K562 (cell line): ENCODE measurements around the gene SORCS2. TPM values are rescaled to one million over a fixed set of nuclear protein-coding genes. Genes with fewer than 3 reads are reported as not detected.

Experiments
- ADNP ChIP-seq: fragments of 200-800 bp; sonication (Bioruptor generic); IDR thresholded peaks from 2 replicates; pipeline ENCODE4 v1.6.1; 2016; ENCODE audit warnings: missing genetic modification characterization, missing compliant biosample characterization
- EP300 ChIP-seq: IDR thresholded peaks from 2 replicates; pipeline ENCODE4 v1.6.1; 2012; ENCODE audit warnings: low read length, improper control_type of control experiment
- YY1 ChIP-seq, 3 experiments: IDR thresholded peaks; 2 replicates each; pipeline ENCODE4 v1.6.1; 2011; ENCODE audit warnings: low read length in 2 of 3, mild to moderate bottlenecking in 2 of 3, moderate library complexity in 2 of 3, borderline replicate concordance in 1 of 3, control low read depth in 1 of 3, low read depth in 1 of 3; ENCODE audit not compliant: insufficient read depth in 3 of 3, insufficient replicate concordance in 2 of 3, control insufficient read depth in 1 of 3, insufficient read length in 1 of 3; ENCODE audit errors: extremely low read depth in 1 of 3
- ZNF165 ChIP-seq: fragments of 250-450 bp; sonication (Bioruptor Pico); IDR thresholded peaks from 2 replicates; pipeline ENCODE4 v1.4.0; 2020; ENCODE audit warnings: borderline replicate concordance
- polyA plus RNA-seq, 8 experiments: library from polyadenylated mRNA; depleted of rRNA in 4 of 8; stranded (reverse) in 5 of 8; unstranded in 3 of 8; fragments of >200 nt; fragmentation: Nextera tagmentation in 2 of 8; fragmentation: Illumina TruSeq in 1 of 8; extraction: Ambion mirVana in 2 of 8; extraction: Trizol in 1 of 8; gene quantifications; 2 replicates each; pipeline versions ENCODE4 v1.2.1 to v1.2.3, GENCODE V29; 2011 to 2014; ENCODE audit warnings: inconsistent platforms in 1 of 8, missing spikeins in 1 of 8
- total RNA-seq, 7 experiments: library from RNA; depleted of rRNA in 6 of 7; stranded (reverse); fragments of >200 nt in 6 of 7; fragmentation: Illumina TruSeq in 2 of 7; extraction: Trizol in 2 of 7; gene quantifications; 2 replicates each; pipeline versions ENCODE4 v1.2.1 to v1.2.3, GENCODE V29; 2011 to 2021; ENCODE audit warnings: low replicate concordance in 1 of 7
- TF ChIP-seq, protein P1 (sequence below): fragments of 450-650 bp; formaldehyde crosslinking; IDR thresholded peaks from 2 replicates; pipeline ENCODE4 v1.4.0; 2020; ENCODE audit warnings: mild to moderate bottlenecking, moderate library complexity
- TF ChIP-seq, protein P2 (sequence below): fragments of 200-400 bp; formaldehyde crosslinking; IDR thresholded peaks from 2 replicates; pipeline ENCODE4 v1.6.1; 2017; ENCODE audit warnings: mild to moderate bottlenecking, low read depth, low read length, moderate library complexity

SORCS2 gene
- total and polyA plus RNA-seq, 9 of the 15 experiments (the other 6 are each of a cell fraction or from before 2014, with no cell fraction given) = not detected

DNA sequence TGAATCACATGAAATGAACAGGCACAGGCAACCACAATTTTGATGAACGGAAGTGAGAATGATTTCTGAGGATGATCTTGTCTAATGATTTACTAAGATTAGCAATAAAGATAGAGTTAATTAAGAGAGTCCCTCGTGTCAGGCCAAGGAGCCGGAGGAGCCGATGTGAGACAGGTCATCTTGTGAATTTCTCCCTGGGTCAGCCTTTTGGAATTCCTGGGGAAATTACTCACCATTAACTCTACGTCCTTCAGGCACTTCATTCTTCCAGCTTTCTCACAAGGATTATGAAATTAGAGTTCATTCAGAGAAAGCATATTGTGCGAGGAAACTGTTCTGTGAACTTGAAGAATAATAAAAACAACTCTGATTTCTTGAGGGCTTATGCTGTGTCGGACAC lies 155.6 kb downstream of the SORCS2 start (continued):
- TF ChIP-seq YY1 (IDR thresholded peaks at IDR 0.05; ENCODE audit: borderline replicate concordance in 1 of 3, control insufficient read depth in 1 of 3, extremely low read depth in 1 of 3, insufficient read depth in 3 of 3, insufficient read length in 1 of 3, insufficient replicate concordance in 2 of 3, low read depth in 1 of 3, low read length in 2 of 3) = no peak
- TF ChIP-seq, protein P1, sequence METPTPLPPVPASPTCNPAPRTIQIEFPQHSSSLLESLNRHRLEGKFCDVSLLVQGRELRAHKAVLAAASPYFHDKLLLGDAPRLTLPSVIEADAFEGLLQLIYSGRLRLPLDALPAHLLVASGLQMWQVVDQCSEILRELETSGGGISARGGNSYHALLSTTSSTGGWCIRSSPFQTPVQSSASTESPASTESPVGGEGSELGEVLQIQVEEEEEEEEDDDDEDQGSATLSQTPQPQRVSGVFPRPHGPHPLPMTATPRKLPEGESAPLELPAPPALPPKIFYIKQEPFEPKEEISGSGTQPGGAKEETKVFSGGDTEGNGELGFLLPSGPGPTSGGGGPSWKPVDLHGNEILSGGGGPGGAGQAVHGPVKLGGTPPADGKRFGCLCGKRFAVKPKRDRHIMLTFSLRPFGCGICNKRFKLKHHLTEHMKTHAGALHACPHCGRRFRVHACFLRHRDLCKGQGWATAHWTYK (CRISPR knock-in tag) = no peak
- TF ChIP-seq, protein P2, sequence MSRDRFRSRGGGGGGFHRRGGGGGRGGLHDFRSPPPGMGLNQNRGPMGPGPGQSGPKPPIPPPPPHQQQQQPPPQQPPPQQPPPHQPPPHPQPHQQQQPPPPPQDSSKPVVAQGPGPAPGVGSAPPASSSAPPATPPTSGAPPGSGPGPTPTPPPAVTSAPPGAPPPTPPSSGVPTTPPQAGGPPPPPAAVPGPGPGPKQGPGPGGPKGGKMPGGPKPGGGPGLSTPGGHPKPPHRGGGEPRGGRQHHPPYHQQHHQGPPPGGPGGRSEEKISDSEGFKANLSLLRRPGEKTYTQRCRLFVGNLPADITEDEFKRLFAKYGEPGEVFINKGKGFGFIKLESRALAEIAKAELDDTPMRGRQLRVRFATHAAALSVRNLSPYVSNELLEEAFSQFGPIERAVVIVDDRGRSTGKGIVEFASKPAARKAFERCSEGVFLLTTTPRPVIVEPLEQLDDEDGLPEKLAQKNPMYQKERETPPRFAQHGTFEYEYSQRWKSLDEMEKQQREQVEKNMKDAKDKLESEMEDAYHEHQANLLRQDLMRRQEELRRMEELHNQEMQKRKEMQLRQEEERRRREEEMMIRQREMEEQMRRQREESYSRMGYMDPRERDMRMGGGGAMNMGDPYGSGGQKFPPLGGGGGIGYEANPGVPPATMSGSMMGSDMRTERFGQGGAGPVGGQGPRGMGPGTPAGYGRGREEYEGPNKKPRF = no peak
- no peak for TF ChIP-seq ZNF165
- no peak for TF ChIP-seq ADNP (tag)
- TF ChIP-seq EP300 = no peak
